H1 (cell line): Measurements from ENCODE around the gene HOXB8. TPM values are rescaled to one million over a fixed set of nuclear protein-coding genes. Genes with fewer than 3 reads are reported as not detected.
A peak's percentile ranks its signal among the peaks of the same experiment; 100 is the strongest.

Source experiments
- ASH2L ChIP-seq: fragments of 200-600, 300-600 bp; sonication (generic); IDR thresholded peaks from one replicate; pipeline ENCODE4 v1.7.1; 2017; ENCODE audit warnings: low read length
- CBX8 ChIP-seq: fragments of 300-800, 300-1000 bp; sonication (generic); IDR thresholded peaks from 2 replicates; pipeline ENCODE4 v1.7.1; 2016; ENCODE audit warnings: low read depth, low read length, borderline replicate concordance
- CHD1 ChIP-seq: IDR thresholded peaks from 2 replicates; pipeline ENCODE4 v1.6.1; 2012; ENCODE audit warnings: low read depth, low read length, improper control_type of control experiment
- CHD2 ChIP-seq: IDR thresholded peaks from 2 replicates; pipeline ENCODE4 v1.6.1; 2012; ENCODE audit warnings: low read length, improper control_type of control experiment
- CREB1 ChIP-seq: IDR thresholded peaks from 2 replicates; pipeline ENCODE4 v1.6.1; 2012; ENCODE audit warnings: inconsistent platforms
- EP300 ChIP-seq, 2 experiments: IDR thresholded peaks; 1 replicate in 1 of 2; 2 replicates in 1 of 2; pipeline ENCODE4 v1.6.1; 2011 to 2012; ENCODE audit warnings: low read depth in 2 of 2, low read length in 2 of 2, mild to moderate bottlenecking in 2 of 2, borderline replicate concordance in 1 of 2, inconsistent platforms in 1 of 2, moderate library complexity in 1 of 2
- EZH2 ChIP-seq: fragments of 200-600 bp; sonication (generic); IDR thresholded peaks from 2 replicates; pipeline ENCODE4 v1.7.1; 2012; ENCODE audit warnings: low read depth, mild to moderate bottlenecking, moderate library complexity, low read length, inconsistent platforms; ENCODE audit not compliant: severe bottlenecking
- KDM1A ChIP-seq: fragments of 200-600, 300-600 bp; sonication (generic); IDR thresholded peaks from 2 replicates; pipeline ENCODE4 v1.7.1; 2016; ENCODE audit warnings: mild to moderate bottlenecking, low read length, borderline replicate concordance
- KDM4A ChIP-seq: IDR thresholded peaks from one replicate; pipeline ENCODE4 v1.7.1; 2012; ENCODE audit warnings: low read depth, mild to moderate bottlenecking, moderate library complexity, low read length, inconsistent platforms; ENCODE audit not compliant: severe bottlenecking
- NANOG ChIP-seq: IDR thresholded peaks from 2 replicates; pipeline ENCODE4 v1.6.1; 2011; ENCODE audit warnings: low read length, low read depth, mild to moderate bottlenecking, inconsistent platforms; ENCODE audit not compliant: insufficient read depth, poor library complexity, severe bottlenecking
- RAD21 ChIP-seq, 2 experiments: IDR thresholded peaks in 1 of 2; conservative IDR thresholded peaks in 1 of 2; 2 replicates each; pipeline ENCODE4 v1.6.1; 2011; ENCODE audit warnings: low read depth in 2 of 2, low read length in 2 of 2, improper control_type of control experiment in 1 of 2, inconsistent platforms in 1 of 2, mild to moderate bottlenecking in 1 of 2, moderate library complexity in 1 of 2
- RBBP5 ChIP-seq: IDR thresholded peaks from 2 replicates; pipeline ENCODE4 v1.7.1; 2012; ENCODE audit warnings: low read depth, mild to moderate bottlenecking, inconsistent platforms, low read length, moderate library complexity, borderline replicate concordance
- SIX5 ChIP-seq: IDR thresholded peaks from 2 replicates; pipeline ENCODE4 v1.6.1; 2011; ENCODE audit warnings: mild to moderate bottlenecking, low read depth, low read length
- SP4 ChIP-seq: IDR thresholded peaks from 2 replicates; pipeline ENCODE4 v1.6.1; 2012; ENCODE audit warnings: low read length, inconsistent platforms
- SUZ12 ChIP-seq: fragments of 200-600 bp; sonication (generic); IDR thresholded peaks from 2 replicates; pipeline ENCODE4 v1.6.1; 2012; ENCODE audit warnings: mild to moderate bottlenecking, inconsistent platforms, low read length, moderate library complexity, mixed read lengths
- TAF1 ChIP-seq: IDR thresholded peaks from 2 replicates; pipeline ENCODE4 v1.6.1; 2011; ENCODE audit warnings: mild to moderate bottlenecking, low read depth, low read length
- TAF7 ChIP-seq: optimal IDR thresholded peaks from 2 replicates; pipeline ENCODE3; 2011; ENCODE audit warnings: low read depth, mild to moderate bottlenecking, inconsistent platforms, low read length, moderate library complexity, borderline replicate concordance
- TBP ChIP-seq: IDR thresholded peaks from 2 replicates; pipeline ENCODE4 v1.6.1; 2011; ENCODE audit warnings: low read depth, low read length, improper control_type of control experiment
- TCF12 ChIP-seq: IDR thresholded peaks from 2 replicates; pipeline ENCODE4 v1.6.1; 2011; ENCODE audit warnings: low read depth, mild to moderate bottlenecking, low read length
- polyA plus RNA-seq, 7 experiments: library from polyadenylated mRNA; depleted of rRNA in 3 of 7; stranded (reverse) in 5 of 7; unstranded in 2 of 7; fragments of >200 nt in 5 of 7; fragments of 200-250 nt in 2 of 7; gene quantifications; 1 replicate in 5 of 7; 2 replicates in 1 of 7; 4 replicates in 1 of 7; pipeline versions ENCODE4 v1.2.1 to v1.2.3, GENCODE V29; 2011 to 2013; ENCODE audit warnings: missing spikeins in 2 of 7, mixed read lengths in 2 of 7
- total RNA-seq: library from RNA; stranded (reverse); fragmentation: NEBNext Ultra II Directional; extraction: Animal tissue kit (Norgen Biotek cat#: 25700); gene quantifications from 2 replicates; pipeline ENCODE4 v1.2.1, GENCODE V29; 2021
- TF ChIP-seq, protein P1 (sequence below): IDR thresholded peaks from 2 replicates; pipeline ENCODE4 v1.6.1; 2012; ENCODE audit warnings: inconsistent platforms
- TF ChIP-seq, protein P2 (sequence below): IDR thresholded peaks from 2 replicates; pipeline ENCODE4 v1.6.1; 2012; ENCODE audit warnings: inconsistent platforms
- TF ChIP-seq, protein P3 (sequence below): IDR thresholded peaks from 2 replicates; pipeline ENCODE4 v1.6.1; 2011; ENCODE audit warnings: low read depth, mild to moderate bottlenecking, low read length; ENCODE audit not compliant: insufficient read depth

The HOXB8 gene
- total and polyA plus RNA-seq, 2 of the 8 experiments (the other 6 are each of a cell fraction or from before 2014, with no cell fraction given), result not detected

DNA sequence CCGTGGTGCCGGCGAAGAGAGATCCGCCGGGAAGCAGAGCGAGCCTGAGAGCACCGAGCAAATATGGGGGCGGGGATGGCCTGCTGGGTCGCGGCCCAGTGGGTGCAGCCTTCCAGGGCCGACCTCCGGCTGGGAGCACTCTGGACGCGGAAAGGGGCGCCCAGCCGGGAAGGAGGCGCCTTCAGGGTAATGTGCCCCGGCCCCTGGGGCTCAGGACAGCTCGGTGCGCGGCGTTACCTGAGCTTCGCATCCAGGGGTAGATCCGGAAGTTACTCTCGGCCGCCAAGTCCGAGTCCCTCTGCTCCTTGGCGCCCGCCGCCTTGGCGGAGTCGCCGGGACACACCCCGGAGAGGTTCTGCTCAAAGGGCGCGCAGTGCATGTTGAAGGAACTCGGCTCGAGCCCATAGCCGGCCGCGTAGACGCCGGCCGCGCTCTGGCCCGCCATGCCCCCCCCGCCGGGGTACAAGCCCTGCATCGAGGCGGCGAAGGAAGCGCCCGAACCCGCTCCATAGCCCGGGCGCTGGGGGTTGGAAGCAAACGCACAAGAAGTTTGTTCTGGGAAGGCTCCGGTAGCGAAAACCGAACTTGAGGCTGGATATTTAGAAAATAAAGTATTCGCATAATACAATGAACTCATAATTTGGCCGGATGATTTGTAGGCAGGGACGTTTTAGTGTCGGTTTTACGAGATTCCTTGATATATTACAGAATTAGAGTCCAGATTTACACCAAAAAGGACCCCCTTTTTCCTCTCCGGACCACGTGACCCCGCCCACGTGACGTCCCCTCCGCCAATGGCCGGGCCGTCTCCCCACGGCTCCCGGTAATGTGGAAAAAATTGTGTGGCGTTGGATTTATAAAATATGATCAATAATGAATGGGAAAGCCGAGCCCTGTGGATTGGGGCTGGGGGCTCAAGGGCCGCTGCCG, 4.5 kb downstream of the HOXB8 start, which contains the start of gene HOXB7 (continued):
- TF ChIP-seq, protein P1, sequence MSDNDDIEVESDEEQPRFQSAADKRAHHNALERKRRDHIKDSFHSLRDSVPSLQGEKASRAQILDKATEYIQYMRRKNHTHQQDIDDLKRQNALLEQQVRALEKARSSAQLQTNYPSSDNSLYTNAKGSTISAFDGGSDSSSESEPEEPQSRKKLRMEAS, result peak; percentile 18; the same call in 1 of the 2 replicates
- TF ChIP-seq TAF1 (no peak), TAF7 (no peak), EP300 (IDR thresholded peaks at IDR 0.05; ENCODE audit: borderline replicate concordance in 1 of 2, low read depth in 2 of 2, low read length in 2 of 2) (no peak), RAD21 (IDR thresholded peaks at IDR 0.05 in 1 of 2, conservative IDR thresholded peaks at IDR 0.05 in 1 of 2; ENCODE audit: low read depth in 2 of 2, low read length in 2 of 2) (no peak), KDM4A (peak; percentile 44), NANOG (no peak), SIX5 (no peak), CHD1 (no peak), CHD2 (no peak), SP4 (no peak), TCF12 (0 out of 2 replicates have a peak, but pooled peaks have one; percentile 5), EZH2 (peak; percentile 99), ASH2L (no peak), CBX8 (0 out of 2 replicates have a peak, but pooled peaks have one; percentile 29), TBP (no peak), RBBP5 (no peak), CREB1 (no peak), SUZ12 (peak; percentile 99), KDM1A (no peak)
- TF ChIP-seq, protein P2, sequence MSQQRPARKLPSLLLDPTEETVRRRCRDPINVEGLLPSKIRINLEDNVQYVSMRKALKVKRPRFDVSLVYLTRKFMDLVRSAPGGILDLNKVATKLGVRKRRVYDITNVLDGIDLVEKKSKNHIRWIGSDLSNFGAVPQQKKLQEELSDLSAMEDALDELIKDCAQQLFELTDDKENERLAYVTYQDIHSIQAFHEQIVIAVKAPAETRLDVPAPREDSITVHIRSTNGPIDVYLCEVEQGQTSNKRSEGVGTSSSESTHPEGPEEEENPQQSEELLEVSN, result peak; percentile 27; the same call in 1 of the 2 replicates
- TF ChIP-seq, protein P3, sequence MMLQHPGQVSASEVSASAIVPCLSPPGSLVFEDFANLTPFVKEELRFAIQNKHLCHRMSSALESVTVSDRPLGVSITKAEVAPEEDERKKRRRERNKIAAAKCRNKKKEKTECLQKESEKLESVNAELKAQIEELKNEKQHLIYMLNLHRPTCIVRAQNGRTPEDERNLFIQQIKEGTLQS, result peak; percentile 98
- TF ChIP-seq, all 59 proteins: peak for 10
